Adipocyte (in vitro differentiated cells): Measurements from ENCODE around the gene SIDT1.

ENCODE experiments used
- DNase-seq: peaks from one replicate; pipeline ENCODE4 v3.0.0-alpha.2; 2015; ENCODE audit warnings: low read depth
- H3K27me3 ChIP-seq: replicated peaks from 2 replicates; pipeline ENCODE4 v1.7.0; 2013; ENCODE audit warnings: mild to moderate bottlenecking, low read length, moderate library complexity; ENCODE audit not compliant: control insufficient read depth, insufficient read depth
- H3K36me3 ChIP-seq: 2 replicates; pipeline ENCODE4 v1.7.0; 2013; ENCODE audit warnings: low read length, mild to moderate bottlenecking, moderate library complexity; ENCODE audit not compliant: control insufficient read depth, insufficient read depth, severe bottlenecking
- H3K4me1 ChIP-seq: 2 replicates; pipeline ENCODE4 v1.7.0; 2013; ENCODE audit warnings: mild to moderate bottlenecking, low read length, moderate library complexity; ENCODE audit not compliant: control insufficient read depth, insufficient read depth
- H3K4me3 ChIP-seq: 2 replicates; pipeline ENCODE4 v1.7.0; 2013; ENCODE audit warnings: mild to moderate bottlenecking, low read length, moderate library complexity
- H3K9ac ChIP-seq: 2 replicates; pipeline ENCODE4 v1.7.0; 2013; ENCODE audit warnings: mild to moderate bottlenecking, low read length, moderate library complexity
- H3K9me3 ChIP-seq: 2 replicates; pipeline ENCODE4 v1.7.0; 2013; ENCODE audit warnings: mild to moderate bottlenecking, low read length, moderate library complexity; ENCODE audit not compliant: control insufficient read depth

The SIDT1 gene

GRCh38 chr3:113546414-113546893 is 14.1 kb downstream of the SIDT1 start:
- no peak overlapping the region for H3K9ac ChIP-seq
- no peak for DNase-seq

GRCh38 chr3:113548501-113548900 is 16.1 kb downstream of the SIDT1 start:
- Histone ChIP-seq H3K4me3 (no peak overlapping the region), H3K27me3 (peaks cover 9% of the 10 kb centered on the region), H3K9me3 (peaks cover 4% of the 10 kb centered on the region), H3K4me1 (no peaks in the 10 kb centered on the region), H3K36me3 (no peaks in the 10 kb centered on the region), H3K9ac (no peak overlapping the region)
- DNase-seq = no peak

More at GRCh38 chr3:113546414-113546893, 14.1 kb downstream of the SIDT1 start:
- Histone ChIP-seq H3K36me3 (no peaks in the 10 kb centered on the region), H3K4me1 (no peaks in the 10 kb centered on the region), H3K27me3 (no peaks in the 10 kb centered on the region), H3K9me3 (peaks cover 8% of the 10 kb centered on the region), H3K4me3 (no peak overlapping the region)

- Histone ChIP-seq H3K9me3 (peaks cover 4% of the 10 kb centered on the region), H3K4me3 (no peak overlapping the region), H3K4me1 (no peaks in the 10 kb centered on the region), H3K9ac (no peak overlapping the region), H3K36me3 (no peaks in the 10 kb centered on the region), H3K27me3 (peaks cover 9% of the 10 kb centered on the region)
- DNase-seq = no peak
Observed at GRCh38 chr3:113551820-113552219, 19.5 kb downstream of the SIDT1 start.

- Histone ChIP-seq H3K4me3 (no peak overlapping the region), H3K27me3 (peaks cover 9% of the 10 kb centered on the region), H3K4me1 (peaks cover 4% of the 10 kb centered on the region), H3K36me3 (no peaks in the 10 kb centered on the region), H3K9ac (no peak overlapping the region), H3K9me3 (peaks cover 4% of the 10 kb centered on the region)
- no peak for DNase-seq
Observed at GRCh38 chr3:113552851-113553250, 20.5 kb downstream of the SIDT1 start.

GRCh38 chr3:113555138-113555537 is 22.8 kb downstream of the SIDT1 start:
- peaks cover 4% of the 10 kb centered on the region for H3K4me1 ChIP-seq
- no peaks in the 10 kb centered on the region for H3K9me3 ChIP-seq
- peaks cover 9% of the 10 kb centered on the region for H3K27me3 ChIP-seq
- DNase-seq = no peak
- H3K9ac ChIP-seq = no peak overlapping the region
- no peak overlapping the region for H3K4me3 ChIP-seq
- no peaks in the 10 kb centered on the region for H3K36me3 ChIP-seq

GRCh38 chr3:113556316-113556945 is 24.1 kb downstream of the SIDT1 start:
- no peak overlapping the region for H3K9ac ChIP-seq
- H3K4me3 ChIP-seq = no peak overlapping the region
- peaks cover 11% of the 10 kb centered on the region for H3K27me3 ChIP-seq
- no peaks in the 10 kb centered on the region for H3K9me3 ChIP-seq
- H3K36me3 ChIP-seq = no peaks in the 10 kb centered on the region
- DNase-seq = no peak
- H3K4me1 ChIP-seq = peaks cover 4% of the 10 kb centered on the region

- H3K9ac ChIP-seq = no peak overlapping the region
- H3K36me3 ChIP-seq = no peaks in the 10 kb centered on the region
- DNase-seq = no peak
- no peak overlapping the region for H3K4me3 ChIP-seq
- H3K9me3 ChIP-seq = no peaks in the 10 kb centered on the region
- peaks cover 4% of the 10 kb centered on the region for H3K4me1 ChIP-seq
- peaks cover 15% of the 10 kb centered on the region for H3K27me3 ChIP-seq
Observed at GRCh38 chr3:113556946-113557335, 24.6 kb downstream of the SIDT1 start.

- Histone ChIP-seq H3K9me3 (no peaks in the 10 kb centered on the region), H3K27me3 (peaks cover 12% of the 10 kb centered on the region), H3K36me3 (no peaks in the 10 kb centered on the region), H3K9ac (no peak overlapping the region), H3K4me3 (no peak overlapping the region), H3K4me1 (peaks cover 4% of the 10 kb centered on the region)
- peak; percentile 5 for DNase-seq
Observed at GRCh38 chr3:113557374-113557773, 25.0 kb downstream of the SIDT1 start.

GRCh38 chr3:113559009-113559408 is 26.7 kb downstream of the SIDT1 start:
- no peak for DNase-seq
- Histone ChIP-seq H3K9me3 (no peaks in the 10 kb centered on the region), H3K36me3 (no peaks in the 10 kb centered on the region), H3K27me3 (peaks cover 11% of the 10 kb centered on the region), H3K4me1 (peaks cover 4% of the 10 kb centered on the region), H3K4me3 (no peak overlapping the region), H3K9ac (no peak overlapping the region)

GRCh38 chr3:113560271-113560670 is 27.9 kb downstream of the SIDT1 start:
- Histone ChIP-seq H3K9ac (no peak overlapping the region), H3K4me1 (peaks cover 4% of the 10 kb centered on the region), H3K9me3 (no peaks in the 10 kb centered on the region), H3K4me3 (no peak overlapping the region), H3K27me3 (peaks cover 11% of the 10 kb centered on the region), H3K36me3 (no peaks in the 10 kb centered on the region)
- no peak for DNase-seq

GRCh38 chr3:113560831-113561623 is 28.7 kb downstream of the SIDT1 start:
- no peaks in the 10 kb centered on the region for H3K36me3 ChIP-seq
- no peaks in the 10 kb centered on the region for H3K9me3 ChIP-seq
- peak; percentile 16 for DNase-seq
- peaks cover 4% of the 10 kb centered on the region for H3K4me1 ChIP-seq
- no peak overlapping the region for H3K9ac ChIP-seq
- peaks cover 12% of the 10 kb centered on the region for H3K27me3 ChIP-seq
- H3K4me3 ChIP-seq = no peak overlapping the region
